HepG2 (cell line): Measurements from ENCODE around the gene P2RY6. TPM values are rescaled to one million over a fixed set of nuclear protein-coding genes. Genes with fewer than 3 reads are reported as not detected.

Experiments used
- LCORL ChIP-seq, 2 experiments: fragments of 450-650 bp in 1 of 2; sonication (generic) in 1 of 2; formaldehyde crosslinking in 1 of 2; IDR thresholded peaks; 2 replicates each; pipeline versions ENCODE4 v1.5.0 to v1.6.1; 2017 to 2020; ENCODE audit warnings: antibody characterized with exemption in 1 of 2, missing genetic modification reagents in 1 of 2
- MLXIP ChIP-seq: sonication (generic); formaldehyde crosslinking; IDR thresholded peaks from 2 replicates; pipeline ENCODE4 v1.9.0; 2021; ENCODE audit warnings: missing genetic modification reagents, borderline replicate concordance
- RERE ChIP-seq: IDR thresholded peaks from 2 replicates; pipeline ENCODE4 v1.6.1; 2016; ENCODE audit warnings: low read depth, missing genetic modification reagents, missing compliant biosample characterization
- SIN3B ChIP-seq: fragments of 150-350 bp; IDR thresholded peaks from 2 replicates; pipeline ENCODE4 v1.6.1; 2014; ENCODE audit warnings: low read length
- ZBTB4 ChIP-seq: sonication (generic); formaldehyde crosslinking; IDR thresholded peaks from 2 replicates; pipeline ENCODE4 v1.4.0; 2020; ENCODE audit warnings: missing genetic modification reagents, mild to moderate bottlenecking, borderline replicate concordance
- ZKSCAN1 ChIP-seq: fragments of 150-350 bp; IDR thresholded peaks from 2 replicates; pipeline ENCODE4 v1.6.1; 2014; ENCODE audit warnings: low read length
- ZNF549 ChIP-seq: sonication (generic); formaldehyde crosslinking; IDR thresholded peaks from 2 replicates; pipeline ENCODE4 v1.5.0; 2020; ENCODE audit warnings: missing genetic modification reagents
- ZNF589 ChIP-seq: sonication (generic); formaldehyde crosslinking; conservative IDR thresholded peaks from 2 replicates; pipeline ENCODE4 v1.8.0; 2022; ENCODE audit warnings: mild to moderate bottlenecking, moderate library complexity, missing genetic modification reagents
- polyA plus RNA-seq, 8 experiments: library from polyadenylated mRNA; depleted of rRNA in 3 of 8; stranded (reverse) in 7 of 8; unstranded in 1 of 8; fragments of >200 nt; fragmentation: Illumina TruSeq in 4 of 8; extraction: Trizol in 4 of 8; gene quantifications; 2 replicates each; pipeline versions ENCODE4 v1.2.1 to v1.2.3, GENCODE V29; 2011 to 2016; ENCODE audit warnings: low read depth in 4 of 8, missing spikeins in 1 of 8, mixed read lengths in 1 of 8; ENCODE audit not compliant: insufficient read depth in 1 of 8
- total RNA-seq, 5 experiments: library from RNA; depleted of rRNA; stranded (reverse); fragments of >200 nt; fragmentation: Illumina TruSeq; extraction: Trizol; gene quantifications; 2 replicates each; pipeline ENCODE4 v1.2.3, GENCODE V29; 2016; ENCODE audit warnings: low read depth in 1 of 5
- TF ChIP-seq, protein P1 (sequence below): sonication (generic); formaldehyde crosslinking; IDR thresholded peaks from 2 replicates; pipeline ENCODE4 v1.4.0; 2020; ENCODE audit warnings: mild to moderate bottlenecking, missing genetic modification reagents
- TF ChIP-seq, protein P2 (sequence below): sonication (generic); formaldehyde crosslinking; IDR thresholded peaks from 2 replicates; pipeline ENCODE4 v1.5.0; 2020; ENCODE audit warnings: missing genetic modification reagents

The P2RY6 gene
- total and polyA plus RNA-seq, 2 of the 13 experiments (the other 11 are each of a cell fraction or from before 2014, with no cell fraction given): 0.09 to 0.29 TPM

DNA sequence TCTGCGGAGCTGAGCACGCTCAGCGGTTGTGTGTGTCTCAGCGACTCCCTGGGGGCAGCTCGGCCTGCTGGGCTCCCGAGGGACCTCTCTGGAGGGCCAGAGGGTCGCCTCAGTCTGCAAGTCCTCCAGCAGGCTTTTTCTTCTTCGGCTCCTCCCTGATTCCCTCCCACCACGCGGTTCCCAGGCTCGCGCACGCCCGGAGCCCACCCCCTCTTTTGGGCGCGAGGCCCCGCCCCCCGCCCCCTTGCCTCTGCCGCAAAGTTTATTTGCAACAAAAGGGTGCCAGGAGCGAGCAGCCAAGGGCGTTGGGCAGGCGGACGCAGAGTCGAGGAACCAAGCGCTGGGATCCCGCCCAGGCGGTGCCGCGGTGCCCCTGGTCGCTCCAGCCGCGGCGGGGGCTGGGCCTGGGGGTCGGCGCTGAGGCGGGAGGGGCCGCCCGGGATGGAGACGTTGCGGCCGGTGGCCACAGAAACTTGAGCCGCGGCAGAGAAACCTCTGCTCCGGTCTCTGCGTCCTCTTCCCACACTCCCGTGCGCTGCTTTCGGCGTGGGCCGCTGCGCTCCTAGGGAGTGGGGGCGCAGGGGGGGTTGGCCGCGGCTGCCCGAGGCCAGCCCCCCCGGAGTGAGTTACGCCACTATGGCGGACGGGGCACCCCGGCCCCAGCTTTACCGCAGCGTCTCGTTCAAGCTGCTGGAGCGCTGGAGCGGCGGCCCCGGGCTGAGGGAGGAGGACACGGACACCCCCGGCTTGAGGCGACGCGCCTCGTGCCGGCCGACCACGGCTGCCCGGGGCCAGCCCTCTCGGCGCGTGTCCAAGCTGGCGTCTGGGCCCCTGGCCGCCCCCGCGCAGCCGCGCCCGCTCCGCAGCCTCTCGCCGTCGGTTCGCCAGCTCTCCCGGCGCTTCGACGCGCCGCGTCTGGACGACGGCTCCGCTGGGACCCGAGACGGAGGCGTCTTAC, 36.1 kb downstream of the P2RY6 start, which contains the start of gene ARHGEF17 (continued):
- TF ChIP-seq MLXIP (CRISPR knock-in tag): no peak
- TF ChIP-seq RERE (CRISPR knock-in tag): no peak
- no peak for TF ChIP-seq SIN3B
- TF ChIP-seq, protein P1, sequence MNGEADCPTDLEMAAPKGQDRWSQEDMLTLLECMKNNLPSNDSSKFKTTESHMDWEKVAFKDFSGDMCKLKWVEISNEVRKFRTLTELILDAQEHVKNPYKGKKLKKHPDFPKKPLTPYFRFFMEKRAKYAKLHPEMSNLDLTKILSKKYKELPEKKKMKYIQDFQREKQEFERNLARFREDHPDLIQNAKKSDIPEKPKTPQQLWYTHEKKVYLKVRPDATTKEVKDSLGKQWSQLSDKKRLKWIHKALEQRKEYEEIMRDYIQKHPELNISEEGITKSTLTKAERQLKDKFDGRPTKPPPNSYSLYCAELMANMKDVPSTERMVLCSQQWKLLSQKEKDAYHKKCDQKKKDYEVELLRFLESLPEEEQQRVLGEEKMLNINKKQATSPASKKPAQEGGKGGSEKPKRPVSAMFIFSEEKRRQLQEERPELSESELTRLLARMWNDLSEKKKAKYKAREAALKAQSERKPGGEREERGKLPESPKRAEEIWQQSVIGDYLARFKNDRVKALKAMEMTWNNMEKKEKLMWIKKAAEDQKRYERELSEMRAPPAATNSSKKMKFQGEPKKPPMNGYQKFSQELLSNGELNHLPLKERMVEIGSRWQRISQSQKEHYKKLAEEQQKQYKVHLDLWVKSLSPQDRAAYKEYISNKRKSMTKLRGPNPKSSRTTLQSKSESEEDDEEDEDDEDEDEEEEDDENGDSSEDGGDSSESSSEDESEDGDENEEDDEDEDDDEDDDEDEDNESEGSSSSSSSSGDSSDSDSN: no peak; the same call in 1 of the 2 replicates
- TF ChIP-seq, protein P2, sequence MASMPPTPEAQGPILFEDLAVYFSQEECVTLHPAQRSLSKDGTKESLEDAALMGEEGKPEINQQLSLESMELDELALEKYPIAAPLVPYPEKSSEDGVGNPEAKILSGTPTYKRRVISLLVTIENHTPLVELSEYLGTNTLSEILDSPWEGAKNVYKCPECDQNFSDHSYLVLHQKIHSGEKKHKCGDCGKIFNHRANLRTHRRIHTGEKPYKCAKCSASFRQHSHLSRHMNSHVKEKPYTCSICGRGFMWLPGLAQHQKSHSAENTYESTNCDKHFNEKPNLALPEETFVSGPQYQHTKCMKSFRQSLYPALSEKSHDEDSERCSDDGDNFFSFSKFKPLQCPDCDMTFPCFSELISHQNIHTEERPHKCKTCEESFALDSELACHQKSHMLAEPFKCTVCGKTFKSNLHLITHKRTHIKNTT: no peak
- TF ChIP-seq ZBTB4 (CRISPR knock-in tag): no peak
- TF ChIP-seq ZNF549 (CRISPR knock-in tag): no peak; the same call in 1 of the 2 replicates
- TF ChIP-seq ZNF589 (CRISPR knock-in tag): no peak
- TF ChIP-seq LCORL (IDR thresholded peaks at IDR 0.05): no peak
- TF ChIP-seq LCORL (CRISPR knock-in tag; IDR thresholded peaks at IDR 0.05): no peak
- no peak for TF ChIP-seq ZKSCAN1
